WTC11 (cell line): Measurements from ENCODE around the gene LRMDA. TPM values are rescaled to one million over a fixed set of nuclear protein-coding genes. Genes with fewer than 3 reads are reported as not detected.

Source experiments
- ATAC-seq: fragments of 200-7000 bp; cut with Tn5 transposase; 2 replicates; pipeline ENCODE4 v1.10.0; 2021; ENCODE audit warnings: mild to moderate bottlenecking, moderate library complexity
- CTCF ChIA-PET: fragments of 300-600 bp; sonication (Branson Sonifier 250); formaldehyde crosslinking; loops from one replicate; lab custom pipeline; 2021; ENCODE audit warnings: antibody characterized with exemption; lab: Charles Lee
- POLR2A ChIA-PET: fragments of 350-600 bp; sonication (Branson Sonifier 250); formaldehyde crosslinking; loops from one replicate; lab custom pipeline; 2021; ENCODE audit warnings: antibody characterized with exemption; lab: Charles Lee
- DNase-seq: peaks from one replicate; pipeline ENCODE4 v3.0.0; 2021; ENCODE audit warnings: low spot score
- H3K27ac Mint-ChIP-seq: 2 replicates; pipeline ENCODE4 v1.8.0; 2021; ENCODE audit warnings: mixed read lengths
- H3K27me3 Mint-ChIP-seq: 2 replicates; pipeline ENCODE4 v1.8.0; 2021; ENCODE audit warnings: low read depth, mild to moderate bottlenecking, moderate library complexity, mixed read lengths
- H3K36me3 Mint-ChIP-seq: 2 replicates; pipeline ENCODE4 v1.8.0; 2021; ENCODE audit warnings: mixed read lengths
- H3K4me1 Mint-ChIP-seq: 2 replicates; pipeline ENCODE4 v1.8.0; 2022; ENCODE audit warnings: mixed read lengths
- H3K4me3 Mint-ChIP-seq: 2 replicates; pipeline ENCODE4 v1.8.0; 2021; ENCODE audit warnings: mild to moderate bottlenecking, moderate library complexity, mixed read lengths
- H3K9me3 Mint-ChIP-seq: 2 replicates; pipeline ENCODE4 v1.8.0; 2021; ENCODE audit warnings: mixed read lengths
- ATF3 ChIP-seq: sonication (generic); formaldehyde crosslinking; conservative IDR thresholded peaks from 2 replicates; pipeline ENCODE4 v1.8.1; 2022; ENCODE audit warnings: mild to moderate bottlenecking, missing genetic modification reagents
- ATF6 ChIP-seq: sonication (generic); formaldehyde crosslinking; IDR thresholded peaks from 2 replicates; pipeline ENCODE4 v1.8.1; 2023; ENCODE audit warnings: mild to moderate bottlenecking, missing genetic modification reagents
- EMX1 ChIP-seq: fragments of 250-450 bp; sonication (Bioruptor Pico); IDR thresholded peaks from 2 replicates; pipeline ENCODE4 v1.8.0; 2021; ENCODE audit warnings: mild to moderate bottlenecking
- FOXK1 ChIP-seq: sonication (generic); formaldehyde crosslinking; IDR thresholded peaks from 2 replicates; pipeline ENCODE4 v1.8.0; 2022; ENCODE audit warnings: mild to moderate bottlenecking, moderate library complexity, missing genetic modification reagents
- GRHL2 ChIP-seq: fragments of 250-450 bp; sonication (Bioruptor Pico); IDR thresholded peaks from 2 replicates; pipeline ENCODE4 v1.8.0; 2022; ENCODE audit warnings: mild to moderate bottlenecking, moderate library complexity; ENCODE audit not compliant: insufficient replicate concordance, severe bottlenecking
- IRF1 ChIP-seq: sonication (generic); formaldehyde crosslinking; IDR thresholded peaks from 2 replicates; pipeline ENCODE4 v1.8.0; 2023; ENCODE audit warnings: missing genetic modification reagents
- JAZF1 ChIP-seq: fragments of 250-450 bp; sonication (Bioruptor Pico); IDR thresholded peaks from 2 replicates; pipeline ENCODE4 v1.9.0; 2021; ENCODE audit warnings: moderate library complexity, mild to moderate bottlenecking, inconsistent platforms
- JUN ChIP-seq: sonication (generic); formaldehyde crosslinking; IDR thresholded peaks from 2 replicates; pipeline ENCODE4 v1.8.0; 2023; ENCODE audit warnings: mild to moderate bottlenecking, missing genetic modification reagents
- NFYB ChIP-seq: sonication (generic); formaldehyde crosslinking; conservative IDR thresholded peaks from 2 replicates; pipeline ENCODE4 v1.8.0; 2022; ENCODE audit warnings: low read depth, missing genetic modification reagents
- NR1H2 ChIP-seq: sonication (generic); formaldehyde crosslinking; IDR thresholded peaks from 2 replicates; pipeline ENCODE4 v1.9.0; 2021; ENCODE audit warnings: mild to moderate bottlenecking, moderate library complexity, missing genetic modification reagents
- OVOL2 ChIP-seq: fragments of 250-450 bp; sonication (Bioruptor Pico); IDR thresholded peaks from 2 replicates; pipeline ENCODE4 v1.9.0; 2021; ENCODE audit warnings: mild to moderate bottlenecking, borderline replicate concordance
- RELA ChIP-seq: sonication (generic); formaldehyde crosslinking; IDR thresholded peaks from 2 replicates; pipeline ENCODE4 v1.8.1; 2022; ENCODE audit warnings: missing genetic modification reagents, mild to moderate bottlenecking, borderline replicate concordance
- SMAD4 ChIP-seq: sonication (generic); formaldehyde crosslinking; IDR thresholded peaks from 2 replicates; pipeline ENCODE4 v1.8.0; 2022; ENCODE audit warnings: mild to moderate bottlenecking, missing genetic modification reagents
- SOX15 ChIP-seq: fragments of 250-450 bp; sonication (Bioruptor Pico); IDR thresholded peaks from 2 replicates; pipeline ENCODE4 v1.9.0; 2021; ENCODE audit warnings: mild to moderate bottlenecking
- TP53 ChIP-seq: sonication (generic); formaldehyde crosslinking; IDR thresholded peaks from 2 replicates; pipeline ENCODE4 v1.8.1; 2023; ENCODE audit warnings: mild to moderate bottlenecking, missing genetic modification reagents
- USF2 ChIP-seq: sonication (generic); formaldehyde crosslinking; IDR thresholded peaks from 2 replicates; pipeline ENCODE4 v1.8.1; 2023; ENCODE audit warnings: mild to moderate bottlenecking, missing genetic modification reagents, moderate library complexity
- ZBTB21 ChIP-seq: sonication (generic); formaldehyde crosslinking; IDR thresholded peaks from 2 replicates; pipeline ENCODE4 v1.8.1; 2023; ENCODE audit warnings: mild to moderate bottlenecking, missing genetic modification reagents, borderline replicate concordance
- ZNF232 ChIP-seq: sonication (generic); formaldehyde crosslinking; IDR thresholded peaks from 2 replicates; pipeline ENCODE4 v1.8.0; 2022; ENCODE audit warnings: mild to moderate bottlenecking, missing genetic modification reagents
- ZNF263 ChIP-seq: sonication (generic); formaldehyde crosslinking; IDR thresholded peaks from 2 replicates; pipeline ENCODE4 v1.8.1; 2022; ENCODE audit warnings: low read depth, mild to moderate bottlenecking, moderate library complexity, missing genetic modification reagents
- ZNF396 ChIP-seq: fragments of 250-450 bp; sonication (Bioruptor Pico); IDR thresholded peaks from 2 replicates; pipeline ENCODE4 v1.8.0; 2021; ENCODE audit warnings: mild to moderate bottlenecking, moderate library complexity, borderline replicate concordance
- ZNF671 ChIP-seq: fragments of 250-450 bp; sonication (Bioruptor Pico); IDR thresholded peaks from 2 replicates; pipeline ENCODE4 v1.8.0; 2021; ENCODE audit warnings: mild to moderate bottlenecking
- total RNA-seq: library from RNA; stranded (reverse); gene quantifications from 3 replicates; pipeline ENCODE4 v1.2.3, GENCODE V29; 2021
- TF ChIP-seq, protein P1 (sequence below): sonication (generic); formaldehyde crosslinking; IDR thresholded peaks from 2 replicates; pipeline ENCODE4 v1.8.1; 2022; ENCODE audit warnings: mild to moderate bottlenecking, moderate library complexity, missing genetic modification reagents
- TF ChIP-seq, protein P2 (sequence below): sonication (generic); formaldehyde crosslinking; IDR thresholded peaks from 2 replicates; pipeline ENCODE4 v1.8.1; 2023; ENCODE audit warnings: mild to moderate bottlenecking, moderate library complexity, missing genetic modification reagents

The LRMDA gene
- total RNA-seq, 1 experiment from 2014 or later: 0.92 TPM

- ChIA-PET CTCF (no interaction called here), POLR2A (no interaction called here)
- Mint-ChIP-seq H3K9me3 (peaks cover 5% of the 10 kb centered on the region; the same call in 1 of the 2 replicates), H3K36me3 (no peaks in the 10 kb centered on the region), H3K27ac (no peak overlapping the region), H3K4me1 (peaks cover 26% of the 10 kb centered on the region), H3K27me3 (peaks cover 92% of the 10 kb centered on the region), H3K4me3 (no peak overlapping the region)
- no peak for TF ChIP-seq OVOL2 (CRISPR knock-in tag)
- no peak for TF ChIP-seq ZNF396 (CRISPR knock-in tag)
- TF ChIP-seq IRF1 (CRISPR knock-in tag): no peak
- TF ChIP-seq NR1H2 (CRISPR knock-in tag): no peak
- TF ChIP-seq GRHL2 (CRISPR knock-in tag): no peak
- no peak for TF ChIP-seq ZNF263 (CRISPR knock-in tag)
- no peak for TF ChIP-seq ZNF232 (CRISPR knock-in tag)
- no peak for TF ChIP-seq EMX1 (CRISPR knock-in tag)
- TF ChIP-seq SMAD4 (CRISPR knock-in tag): no peak
- TF ChIP-seq, protein P1, sequence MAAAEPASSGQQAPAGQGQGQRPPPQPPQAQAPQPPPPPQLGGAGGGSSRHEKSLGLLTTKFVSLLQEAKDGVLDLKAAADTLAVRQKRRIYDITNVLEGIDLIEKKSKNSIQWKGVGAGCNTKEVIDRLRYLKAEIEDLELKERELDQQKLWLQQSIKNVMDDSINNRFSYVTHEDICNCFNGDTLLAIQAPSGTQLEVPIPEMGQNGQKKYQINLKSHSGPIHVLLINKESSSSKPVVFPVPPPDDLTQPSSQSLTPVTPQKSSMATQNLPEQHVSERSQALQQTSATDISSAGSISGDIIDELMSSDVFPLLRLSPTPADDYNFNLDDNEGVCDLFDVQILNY (CRISPR knock-in tag): no peak
- TF ChIP-seq ZNF671: no peak
- TF ChIP-seq JUN (CRISPR knock-in tag): no peak
- no peak for TF ChIP-seq ATF6
- no peak for TF ChIP-seq SOX15
- TF ChIP-seq JAZF1 (CRISPR knock-in tag): no peak
- no peak for TF ChIP-seq FOXK1 (CRISPR knock-in tag)
- DNase-seq (no peak), ATAC-seq (no peak)
These were observed 4.5 kb upstream of the LRMDA start for GRCh38 chr10:75426880-75427279.

DNA sequence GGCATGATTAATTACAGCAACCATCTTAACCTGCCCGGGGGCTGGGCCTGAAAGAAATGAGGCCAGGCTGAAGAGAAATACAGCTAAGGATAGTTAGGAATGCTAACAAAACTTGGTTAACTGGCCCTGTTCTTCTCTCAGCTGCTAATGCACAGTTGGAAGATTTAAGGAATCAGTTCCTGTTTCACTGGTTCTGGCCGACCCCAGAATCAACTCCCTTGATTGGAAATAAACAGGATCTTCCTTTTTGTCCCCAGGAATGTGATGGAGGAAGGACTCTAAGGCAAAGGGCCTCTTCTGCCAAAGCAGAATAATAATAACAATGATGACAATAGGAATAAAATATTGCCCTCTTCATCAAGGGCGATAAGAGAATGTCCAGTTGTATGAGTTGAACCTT, 3.5 kb upstream of the LRMDA start:
- CTCF ChIA-PET: no interaction called here
- peaks cover 92% of the 10 kb centered on the region for H3K27me3 Mint-ChIP-seq

More for the DNA sequence above, 3.5 kb upstream of the LRMDA start:
- peaks cover 36% of the 10 kb centered on the region for H3K4me1 Mint-ChIP-seq
- ATAC-seq (no peak), DNase-seq (no peak)
- peaks cover 4% of the 10 kb centered on the region; the same call in 1 of the 2 replicates for H3K9me3 Mint-ChIP-seq
- H3K4me3 Mint-ChIP-seq: no peak overlapping the region
- TF ChIP-seq ZBTB21: no peak
- no peak for TF ChIP-seq TP53 (CRISPR knock-in tag)
- no peak for TF ChIP-seq RELA (CRISPR knock-in tag)
- TF ChIP-seq, protein P2, sequence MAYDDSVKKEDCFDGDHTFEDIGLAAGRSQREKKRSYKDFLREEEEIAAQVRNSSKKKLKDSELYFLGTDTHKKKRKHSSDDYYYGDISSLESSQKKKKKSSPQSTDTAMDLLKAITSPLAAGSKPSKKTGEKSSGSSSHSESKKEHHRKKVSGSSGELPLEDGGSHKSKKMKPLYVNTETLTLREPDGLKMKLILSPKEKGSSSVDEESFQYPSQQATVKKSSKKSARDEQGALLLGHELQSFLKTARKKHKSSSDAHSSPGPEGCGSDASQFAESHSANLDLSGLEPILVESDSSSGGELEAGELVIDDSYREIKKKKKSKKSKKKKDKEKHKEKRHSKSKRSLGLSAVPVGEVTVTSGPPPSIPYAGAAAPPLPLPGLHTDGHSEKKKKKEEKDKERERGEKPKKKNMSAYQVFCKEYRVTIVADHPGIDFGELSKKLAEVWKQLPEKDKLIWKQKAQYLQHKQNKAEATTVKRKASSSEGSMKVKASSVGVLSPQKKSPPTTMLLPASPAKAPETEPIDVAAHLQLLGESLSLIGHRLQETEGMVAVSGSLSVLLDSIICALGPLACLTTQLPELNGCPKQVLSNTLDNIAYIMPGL (CRISPR knock-in tag): no peak
- TF ChIP-seq ZNF263 (CRISPR knock-in tag): no peak
- no peak for TF ChIP-seq ATF3 (CRISPR knock-in tag)
- no peak for TF ChIP-seq NFYB
- no peak for TF ChIP-seq USF2 (CRISPR knock-in tag)
- POLR2A ChIA-PET: no interaction called here
- H3K27ac Mint-ChIP-seq: no peak overlapping the region
- no peaks in the 10 kb centered on the region for H3K36me3 Mint-ChIP-seq
